GM18951 (cell line): ENCODE results near the gene SPG7.

ENCODE experiments used
- POLR2A ChIP-seq: IDR thresholded peaks from 4 replicates; pipeline ENCODE4 v1.6.1; 2011; ENCODE audit warnings: mild to moderate bottlenecking; ENCODE audit not compliant: insufficient read length, insufficient read depth; ENCODE audit errors: extremely low read depth
- in situ Hi-C: fragments of 300-500 bp; cut with MboI; formaldehyde crosslinking; loops from one replicate; pipeline ENCODE4 v1.12.0; 2022; ENCODE audit warnings: low sequenced_read_pairs, mixed read lengths, inconsistent platforms; ENCODE audit not compliant: unreplicated experiment

SPG7 gene

GRCh38 chr16:89510526-89510925 is 2.3 kb downstream of the SPG7 start:
- in situ Hi-C loops = no loop called here

GRCh38 chr16:89511374-89511773 is 3.2 kb downstream of the SPG7 start:
- TF ChIP-seq POLR2A = no peak
- in situ Hi-C loops = no loop called here

More at GRCh38 chr16:89510526-89510925, 2.3 kb downstream of the SPG7 start:
- TF ChIP-seq POLR2A = no peak

DNA sequence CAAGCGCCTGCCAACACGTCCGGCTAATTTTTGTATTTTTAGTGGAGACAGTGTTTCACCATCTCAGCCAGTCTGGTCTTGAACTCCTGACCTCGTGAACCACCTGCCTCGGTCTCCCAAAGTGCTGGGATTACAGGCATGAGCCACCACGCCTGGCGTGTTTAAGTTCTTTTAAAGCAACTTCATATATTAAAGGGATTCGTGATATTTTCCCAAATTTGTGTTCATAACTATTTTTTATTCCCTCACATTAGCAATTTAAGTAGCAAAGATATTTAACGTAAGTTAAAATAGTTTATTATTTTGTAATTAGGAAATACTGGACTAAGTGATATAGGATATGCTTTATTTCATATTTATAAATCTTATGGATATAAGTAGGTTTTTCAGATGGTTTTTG is 4.2 kb downstream of the SPG7 start:
- no peak for TF ChIP-seq POLR2A
- in situ Hi-C loops = no loop called here

DNA sequence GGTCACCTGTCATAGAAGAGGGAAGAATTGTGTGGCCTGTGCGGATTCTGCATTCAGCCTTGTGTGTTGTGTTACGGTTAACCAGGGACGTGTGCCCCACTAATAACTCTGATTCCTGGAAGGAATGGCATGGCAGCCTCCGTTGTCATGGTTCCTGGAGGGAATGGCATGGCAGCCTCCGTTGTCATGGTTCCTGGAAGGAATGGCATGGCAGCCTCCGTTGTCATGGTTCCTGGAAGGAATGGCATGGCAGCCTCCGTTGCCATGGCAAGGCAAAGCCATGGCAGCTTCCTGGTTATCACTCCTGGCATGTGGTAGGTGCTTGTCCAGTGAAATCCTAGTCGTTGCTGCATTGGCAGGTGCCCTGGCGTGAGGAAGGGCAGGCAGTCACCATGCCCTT is 8.9 kb downstream of the SPG7 start:
- TF ChIP-seq POLR2A = no peak
- in situ Hi-C loops = no loop called here

- in situ Hi-C loops = no loop called here
- TF ChIP-seq POLR2A = no peak
These were observed 11.7 kb downstream of the SPG7 start for GRCh38 chr16:89519881-89520280.

DNA sequence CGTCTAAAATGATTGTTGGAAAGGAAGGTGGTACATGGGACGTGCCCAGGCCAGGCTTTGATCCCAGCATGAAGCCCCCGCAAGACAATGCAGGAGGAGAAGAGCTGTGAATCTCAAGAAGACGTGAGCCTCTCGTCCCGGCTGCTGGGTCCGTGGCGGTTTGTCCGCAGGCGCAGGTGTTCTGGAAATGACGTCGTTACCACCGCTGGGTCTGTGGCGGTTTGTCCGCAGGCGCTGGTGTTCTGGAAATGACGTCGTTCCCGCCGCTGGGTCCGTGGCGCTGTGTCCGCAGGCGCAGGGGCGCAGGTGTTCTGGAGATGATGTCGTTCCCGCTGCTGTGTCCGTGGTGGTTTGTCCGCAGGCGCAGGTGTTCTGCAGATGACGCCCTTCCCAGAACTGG is 14.1 kb downstream of the SPG7 start:
- in situ Hi-C loops = no loop called here
- no peak for TF ChIP-seq POLR2A

DNA sequence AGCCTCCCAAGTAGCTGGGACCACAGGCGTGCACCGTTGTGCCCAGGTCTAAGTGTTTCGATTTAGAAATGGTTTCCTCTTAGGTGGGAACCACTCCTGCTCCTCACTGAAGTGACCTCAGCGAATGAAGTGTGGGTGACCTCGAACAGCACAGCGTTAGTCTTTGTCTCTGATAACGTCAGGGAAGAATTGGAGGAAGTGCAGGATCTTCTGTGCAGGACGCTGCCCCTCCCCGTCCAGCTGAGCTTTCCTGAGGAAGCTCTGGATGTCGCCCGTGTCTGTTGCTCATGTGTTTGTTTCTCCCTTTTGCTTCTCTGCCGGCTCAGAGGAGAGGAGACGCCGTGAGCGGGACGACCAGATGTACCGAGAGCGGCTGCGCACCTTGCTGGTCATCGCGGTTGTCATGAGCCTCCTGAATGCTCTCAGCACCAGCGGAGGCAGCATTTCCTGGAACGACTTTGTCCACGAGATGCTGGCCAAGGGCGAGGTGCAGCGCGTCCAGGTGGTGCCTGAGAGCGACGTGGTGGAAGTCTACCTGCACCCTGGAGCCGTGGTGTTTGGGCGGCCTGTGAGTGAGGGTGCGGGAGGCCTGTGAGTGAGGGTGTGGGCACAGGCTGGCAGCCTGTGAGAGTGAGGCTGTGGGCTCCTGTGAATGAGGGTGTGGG is 15.6 kb downstream of the SPG7 start:
- TF ChIP-seq POLR2A = no peak
- in situ Hi-C loops = no loop called here

GRCh38 chr16:89525146-89525913 is 17.1 kb downstream of the SPG7 start:
- in situ Hi-C loops = no loop called here
- no peak for TF ChIP-seq POLR2A

DNA sequence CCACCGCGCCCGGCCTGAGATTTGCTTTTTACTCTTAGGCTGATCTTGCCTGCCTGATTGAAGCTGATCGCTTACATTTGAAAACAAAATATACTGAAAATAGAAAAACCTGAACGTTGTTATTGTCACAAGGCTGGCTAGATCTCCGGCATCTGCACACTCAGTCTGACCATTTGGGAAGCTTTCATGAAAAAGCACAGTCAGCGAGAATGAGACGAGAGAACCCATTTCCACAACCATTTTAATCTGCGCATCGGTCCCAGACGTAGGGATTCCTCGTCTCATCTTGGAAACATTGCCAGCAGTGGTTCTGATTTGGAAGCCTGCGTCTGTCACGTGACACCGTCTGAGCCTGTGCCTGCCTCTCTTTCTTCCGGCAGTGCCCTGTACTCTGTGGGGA is 20.9 kb downstream of the SPG7 start:
- no peak for TF ChIP-seq POLR2A
- in situ Hi-C loops = no loop called here

DNA sequence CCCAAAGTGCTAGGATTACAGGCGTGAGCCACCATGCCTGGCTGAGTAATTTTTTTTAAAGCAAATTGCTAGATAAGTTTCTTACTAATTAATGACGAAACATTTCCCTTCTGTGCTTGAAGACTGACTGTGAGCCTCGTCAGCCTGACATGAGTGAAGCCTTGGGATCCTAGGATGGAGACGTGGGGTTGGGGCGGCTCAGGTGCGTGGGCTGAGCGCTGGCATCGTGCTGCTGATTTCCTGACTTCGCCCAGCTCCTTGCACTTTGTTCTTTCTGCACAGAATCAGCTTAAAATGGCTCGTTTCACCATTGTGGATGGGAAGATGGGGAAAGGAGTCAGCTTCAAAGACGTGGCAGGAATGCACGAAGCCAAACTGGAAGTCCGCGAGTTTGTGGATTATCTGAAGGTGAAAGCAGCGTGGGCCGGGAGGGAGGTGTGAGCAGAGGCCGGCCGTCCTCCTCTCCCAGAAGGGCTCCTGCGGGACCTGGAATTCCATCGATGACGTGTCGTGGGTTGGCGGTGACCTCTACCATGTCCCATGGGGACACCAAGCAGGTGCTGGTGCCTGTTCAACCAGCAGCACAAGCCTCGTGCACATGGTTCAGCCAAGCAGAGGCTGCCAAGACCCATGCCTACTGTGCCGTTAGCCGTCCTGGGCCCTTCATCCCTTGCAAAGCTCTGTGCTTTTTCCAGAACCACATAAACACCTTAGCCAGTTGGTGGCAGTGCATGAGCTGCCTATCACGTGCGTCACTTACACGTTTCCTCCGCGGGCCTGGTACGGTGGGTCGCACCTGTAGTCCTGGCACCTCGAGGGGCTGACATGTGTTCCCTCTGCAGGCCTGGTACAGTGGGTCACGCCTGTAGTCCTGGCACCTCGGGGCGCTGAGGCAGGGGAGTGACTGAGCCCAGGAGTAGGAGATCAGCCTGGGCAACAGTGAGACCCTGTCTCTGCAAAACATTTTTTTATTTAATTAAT is 22.5 kb downstream of the SPG7 start:
- TF ChIP-seq POLR2A = no peak
- in situ Hi-C loops = no loop called here

DNA sequence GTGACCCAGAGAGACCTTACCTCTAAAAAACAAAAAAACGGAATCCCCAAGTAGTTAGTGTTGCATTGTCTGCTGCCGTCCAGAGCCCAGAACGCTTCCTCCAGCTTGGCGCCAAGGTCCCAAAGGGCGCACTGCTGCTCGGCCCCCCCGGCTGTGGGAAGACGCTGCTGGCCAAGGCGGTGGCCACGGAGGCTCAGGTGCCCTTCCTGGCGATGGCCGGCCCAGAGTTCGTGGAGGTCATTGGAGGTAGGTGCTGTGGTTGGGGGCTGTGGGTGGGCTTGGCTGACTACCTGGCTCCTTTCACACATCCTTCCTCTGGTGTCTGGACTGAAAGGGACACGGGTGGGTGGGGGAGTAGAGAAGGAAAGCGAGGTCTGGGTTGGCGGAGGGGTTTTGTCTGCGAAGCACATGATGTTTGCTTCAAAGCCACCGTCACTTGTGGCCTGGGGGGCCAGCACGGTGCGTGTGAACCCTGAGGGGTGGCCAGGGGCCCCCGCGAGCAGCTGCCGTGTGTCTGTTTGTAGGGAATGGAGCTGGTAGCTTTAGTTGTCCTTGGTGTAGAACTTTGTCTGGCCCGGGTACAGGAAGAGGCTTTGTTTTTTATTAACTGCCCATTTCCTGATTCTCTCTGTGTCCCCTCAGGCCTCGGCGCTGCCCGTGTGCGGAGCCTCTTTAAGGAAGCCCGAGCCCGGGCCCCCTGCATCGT is 23.8 kb downstream of the SPG7 start:
- in situ Hi-C loops = no loop called here
- no peak for TF ChIP-seq POLR2A

- no peak for TF ChIP-seq POLR2A
- in situ Hi-C loops = no loop called here
These were observed 26.1 kb downstream of the SPG7 start for GRCh38 chr16:89534252-89534756.
